K562 (cell line): ENCODE measurements around the gene CTNNA3. TPM values are rescaled to one million over a fixed set of nuclear protein-coding genes. Genes with fewer than 3 reads are reported as not detected.

ENCODE experiments used
- ATAC-seq: fragments of 200-7000 bp; cut with Tn5 transposase; 3 replicates; pipeline ENCODE4 v1.9.1; 2020; ENCODE audit warnings: moderate library complexity
- BruUV-seq: library from RNA; stranded (reverse); fragments of 400-500 nt; replicated peaks from 2 replicates; lab custom pipeline; 2021; lab: Mats Ljungman, UMichigan
- CTCF ChIA-PET: fragments of 300-600 bp; formaldehyde crosslinking; extraction: SDS; loops from one replicate; lab custom pipeline; 2021; ENCODE audit warnings: low intra/inter-chr PET ratio; lab: Yijun Ruan, JAX
- POLR2A ChIA-PET: fragments of 300-600, 350-650 bp; sonication (Branson Sonifier 250); formaldehyde crosslinking; extraction: SDS; loops from one replicate; lab custom pipeline; 2021; ENCODE audit warnings: antibody characterized with exemption, inconsistent platforms; lab: Yijun Ruan, JAX
- DNase-seq, 4 experiments: peaks; one replicate each; pipeline versions ENCODE4 v3.0.0 to v3.0.0-alpha.2; 2011 to 2018; ENCODE audit warnings: low spot score in 3 of 4, mixed read lengths in 3 of 4; ENCODE audit errors: extremely low read depth in 1 of 4
- FAIRE-seq: peaks from 2 replicates; lab custom pipeline; 2011; peaks lifted over from hg19 to GRCh38; lab: Jason Lieb, UNC
- H2AFZ ChIP-seq: 2 replicates; pipeline ENCODE4 v1.6.0; 2011; ENCODE audit warnings: low read depth, low read length, control low read depth, inconsistent platforms
- H3K27ac ChIP-seq: fragments of 200-600 bp; 3 replicates; pipeline ENCODE4 v1.8.0; 2011; ENCODE audit warnings: low read depth, mild to moderate bottlenecking, control low read depth, inconsistent platforms, low read length, moderate library complexity, mixed read lengths; ENCODE audit errors: extremely low read depth
- H3K27me3 ChIP-seq, 2 experiments: fragments of 300-600 bp in 1 of 2; 2 replicates in 1 of 2; 3 replicates in 1 of 2; pipeline versions ENCODE4 v1.6.0 to v1.8.0; 2011; ENCODE audit warnings: inconsistent platforms in 2 of 2, low read length in 2 of 2, mild to moderate bottlenecking in 1 of 2, mixed read lengths in 1 of 2, moderate library complexity in 1 of 2; ENCODE audit not compliant: control insufficient read depth in 2 of 2, insufficient read depth in 2 of 2
- H3K36me3 ChIP-seq: fragments of 300-600 bp; 3 replicates; pipeline ENCODE4 v1.8.0; 2011; ENCODE audit warnings: mild to moderate bottlenecking, low read length, inconsistent platforms; ENCODE audit not compliant: control insufficient read depth, insufficient read depth
- H3K4me1 ChIP-seq, 2 experiments: fragments of 200-600 bp in 1 of 2; replicated peaks in 1 of 2; 2 replicates in 1 of 2; 3 replicates in 1 of 2; pipeline versions ENCODE4 v1.5.1 to v1.8.0; 2011; ENCODE audit warnings: inconsistent platforms in 2 of 2, low read length in 2 of 2, mild to moderate bottlenecking in 1 of 2, mixed read lengths in 1 of 2, moderate library complexity in 1 of 2; ENCODE audit not compliant: control insufficient read depth in 2 of 2, insufficient read depth in 2 of 2
- H3K4me2 ChIP-seq: 2 replicates; pipeline ENCODE4 v1.6.1; 2011; ENCODE audit warnings: low read length, control low read depth, inconsistent platforms, mixed read lengths; ENCODE audit not compliant: insufficient read depth
- H3K4me3 ChIP-seq: fragments of 200-600 bp; sonication (generic), shearing (Covaris generic); 2 replicates; pipeline ENCODE4 v1.5.1; 2016; ENCODE audit warnings: control low read depth, inconsistent platforms
- H3K79me2 ChIP-seq: fragments of 200-600 bp; 3 replicates; pipeline ENCODE4 v1.8.0; 2011; ENCODE audit warnings: low read length, inconsistent platforms; ENCODE audit not compliant: control insufficient read depth, insufficient read depth
- H3K9ac ChIP-seq, 2 experiments: 2 replicates each; pipeline versions ENCODE4 v1.6.0 to v1.6.1; 2011; ENCODE audit warnings: low read depth in 2 of 2, low read length in 2 of 2, control low read depth in 1 of 2, inconsistent platforms in 1 of 2, mild to moderate bottlenecking in 1 of 2, mixed read lengths in 1 of 2; ENCODE audit not compliant: insufficient read depth in 1 of 2
- H3K9me1 ChIP-seq: one replicate; pipeline ENCODE4 v1.6.0; 2011; ENCODE audit warnings: inconsistent platforms, mild to moderate bottlenecking, low read length, moderate library complexity; ENCODE audit not compliant: control insufficient read depth, insufficient read depth
- H3K9me3 ChIP-seq: replicated peaks from 2 replicates; pipeline ENCODE4 v1.5.1; 2011; ENCODE audit warnings: low read depth, low read length, inconsistent platforms; ENCODE audit not compliant: control insufficient read depth, insufficient read depth
- H4K20me1 ChIP-seq: replicated peaks from 2 replicates; pipeline ENCODE4 v1.6.1; 2011; ENCODE audit warnings: low read length, inconsistent platforms, mixed read lengths; ENCODE audit not compliant: control insufficient read depth, insufficient read depth
- BRCA1 ChIP-seq, 2 experiments: fragments of 450-650 bp in 1 of 2; sonication (generic) in 1 of 2; formaldehyde crosslinking in 1 of 2; IDR thresholded peaks; 2 replicates each; pipeline versions ENCODE4 v1.5.0 to v1.6.1; 2017 to 2020; ENCODE audit warnings: mild to moderate bottlenecking in 1 of 2, missing genetic modification reagents in 1 of 2
- DEAF1 ChIP-seq: fragments of 450-650 bp; formaldehyde crosslinking; IDR thresholded peaks from 2 replicates; pipeline ENCODE4 v1.4.0; 2020; ENCODE audit warnings: mild to moderate bottlenecking, moderate library complexity
- FOXJ3 ChIP-seq: sonication (generic); formaldehyde crosslinking; IDR thresholded peaks from 2 replicates; pipeline ENCODE4 v1.4.0; 2020; ENCODE audit warnings: mild to moderate bottlenecking, missing genetic modification reagents
- HDAC1 ChIP-seq, 2 experiments: fragments of 450-650 bp; IDR thresholded peaks; 2 replicates each; pipeline ENCODE4 v1.6.1; 2016 to 2017; ENCODE audit warnings: inconsistent platforms in 1 of 2, mild to moderate bottlenecking in 1 of 2, moderate library complexity in 1 of 2
- ID3 ChIP-seq, 2 experiments: fragments of 250-450 bp in 1 of 2; fragments of 450-650 bp in 1 of 2; sonication (Bioruptor Pico) in 1 of 2; IDR thresholded peaks; 2 replicates each; pipeline versions ENCODE4 v1.6.1 to v1.8.0; 2016 to 2021; ENCODE audit warnings: mild to moderate bottlenecking in 2 of 2, moderate library complexity in 2 of 2, missing compliant biosample characterization in 1 of 2, missing genetic modification characterization in 1 of 2
- KAT2B ChIP-seq: IDR thresholded peaks from one replicate; pipeline ENCODE4 v1.6.1; 2012; ENCODE audit warnings: low read depth, mild to moderate bottlenecking, control low read depth, inconsistent platforms, low read length, moderate library complexity
- MAFK ChIP-seq: IDR thresholded peaks from 2 replicates; pipeline ENCODE4 v1.6.1; 2011; ENCODE audit warnings: low read length, improper control_type of control experiment
- NCOA1 ChIP-seq: fragments of 450-650 bp; IDR thresholded peaks from 2 replicates; pipeline ENCODE4 v1.6.1; 2016; ENCODE audit warnings: low read depth
- PHB2 ChIP-seq: fragments of 450-650 bp; IDR thresholded peaks from 2 replicates; pipeline ENCODE4 v1.6.1; 2017; ENCODE audit warnings: low read depth
- PREB ChIP-seq: sonication (generic); formaldehyde crosslinking; IDR thresholded peaks from 2 replicates; pipeline ENCODE4 v1.8.1; 2023; ENCODE audit warnings: mild to moderate bottlenecking, missing genetic modification reagents
- PURB ChIP-seq: sonication (generic); formaldehyde crosslinking; IDR thresholded peaks from 2 replicates; pipeline ENCODE4 v1.9.0; 2021; ENCODE audit warnings: low read depth, mild to moderate bottlenecking, missing genetic modification reagents
- RB1 ChIP-seq: fragments of 450-650 bp; IDR thresholded peaks from 2 replicates; pipeline ENCODE4 v1.6.1; 2017; ENCODE audit warnings: low read depth, mild to moderate bottlenecking
- ZNF121 ChIP-seq: sonication (generic); formaldehyde crosslinking; conservative IDR thresholded peaks from 2 replicates; pipeline ENCODE4 v1.8.0; 2022; ENCODE audit warnings: missing genetic modification reagents
- ZNF561 ChIP-seq: fragments of 450-650 bp; formaldehyde crosslinking; conservative IDR thresholded peaks from 2 replicates; pipeline ENCODE4 v1.4.0; 2020; ENCODE audit warnings: mild to moderate bottlenecking, moderate library complexity
- ZNF740 ChIP-seq, 3 experiments: fragments of 200-800 bp in 1 of 3; sonication (Bioruptor generic) in 1 of 3; sonication (generic) in 1 of 3; formaldehyde crosslinking in 1 of 3; IDR thresholded peaks; 2 replicates each; pipeline versions ENCODE4 v1.6.1 to v1.8.0; 2016 to 2022; ENCODE audit warnings: mild to moderate bottlenecking in 2 of 3, missing compliant biosample characterization in 2 of 3, missing genetic modification characterization in 2 of 3, missing genetic modification reagents in 1 of 3
- in situ Hi-C: fragments of 300-500 bp; cut with MboI; formaldehyde crosslinking; loops from 4 replicates; pipeline ENCODE4 v1.15.0; 2018; ENCODE audit warnings: inconsistent platforms, mixed read lengths
- intact Hi-C: fragments of 100-400 bp; cut with micrococcal nuclease; formaldehyde crosslinking; loops from 2 replicates; pipeline ENCODE4 v1.14.2; 2022
- polyA plus RNA-seq, 8 experiments: library from polyadenylated mRNA; depleted of rRNA in 4 of 8; stranded (reverse) in 5 of 8; unstranded in 3 of 8; fragments of >200 nt; fragmentation: Nextera tagmentation in 2 of 8; fragmentation: Illumina TruSeq in 1 of 8; extraction: Ambion mirVana in 2 of 8; extraction: Trizol in 1 of 8; gene quantifications; 2 replicates each; pipeline versions ENCODE4 v1.2.1 to v1.2.3, GENCODE V29; 2011 to 2014; ENCODE audit warnings: inconsistent platforms in 1 of 8, missing spikeins in 1 of 8
- total RNA-seq, 7 experiments: library from RNA; depleted of rRNA in 6 of 7; stranded (reverse); fragments of >200 nt in 6 of 7; fragmentation: Illumina TruSeq in 2 of 7; extraction: Trizol in 2 of 7; gene quantifications; 2 replicates each; pipeline versions ENCODE4 v1.2.1 to v1.2.3, GENCODE V29; 2011 to 2021; ENCODE audit warnings: low replicate concordance in 1 of 7

Gene CTNNA3
- total and polyA plus RNA-seq, 9 of the 15 experiments (the other 6 are each of a cell fraction or from before 2014, with no cell fraction given), result 0.04 TPM; not detected in 8

- no peak for FAIRE-seq
- H3K4me2 ChIP-seq, result no peak overlapping the region
- no peaks in the 10 kb centered on the region; the same call in 1 of the 2 replicates for H3K9me3 ChIP-seq
- no peak for DNase-seq
- in situ Hi-C loops, result no loop called here
- no peaks in the 10 kb centered on the region for H3K36me3 ChIP-seq
- H3K9ac ChIP-seq, result no peak overlapping the region
- no peaks in the 10 kb centered on the region for H3K27me3 ChIP-seq
- ChIA-PET POLR2A (no interaction called here), CTCF (no interaction called here)
- no peak overlapping the region for H2AFZ ChIP-seq
- BruUV-seq, result no TSS peak
- H3K4me3 ChIP-seq, result no peak overlapping the region
- no peak for ATAC-seq
- H3K79me2 ChIP-seq, result no peaks in the 10 kb centered on the region
- H3K4me1 ChIP-seq, result no peaks in the 10 kb centered on the region
- no peaks in the 10 kb centered on the region for H3K9me1 ChIP-seq
- no peaks in the 10 kb centered on the region for H4K20me1 ChIP-seq
- intact Hi-C loops, result no loop called here
- H3K27ac ChIP-seq, result no peak overlapping the region
- no peak for TF ChIP-seq ID3 (CRISPR knock-in tag; IDR thresholded peaks at IDR 0.05)
- no peak for TF ChIP-seq ID3 (tag; IDR thresholded peaks at IDR 0.05)
- no peak for TF ChIP-seq KAT2B
- TF ChIP-seq DEAF1 (CRISPR knock-in tag), result no peak
- TF ChIP-seq PREB, result no peak
- TF ChIP-seq NCOA1, result no peak
- no peak for TF ChIP-seq BRCA1 (IDR thresholded peaks at IDR 0.05)
- TF ChIP-seq BRCA1 (CRISPR knock-in tag; IDR thresholded peaks at IDR 0.05), result no peak
- TF ChIP-seq ZNF121 (CRISPR knock-in tag), result no peak
- TF ChIP-seq PURB (CRISPR knock-in tag), result no peak
- no peak for TF ChIP-seq FOXJ3 (CRISPR knock-in tag)
- TF ChIP-seq ZNF740 (CRISPR knock-in tag; IDR thresholded peaks at IDR 0.05), result no peak
- no peak for TF ChIP-seq ZNF740 (tag; IDR thresholded peaks at IDR 0.05)
- TF ChIP-seq PHB2, result no peak
- TF ChIP-seq MAFK, result no peak
- no peak for TF ChIP-seq HDAC1 (IDR thresholded peaks at IDR 0.05)
- no peak for TF ChIP-seq RB1
- TF ChIP-seq ZNF561 (CRISPR knock-in tag), result no peak
Observed at GRCh38 chr10:67076144-67076543, 619.9 kb downstream of the CTNNA3 start.
